H4 (cell line): ENCODE data around the gene MISP. TPM values are rescaled to one million over a fixed set of nuclear protein-coding genes. Genes with fewer than 3 reads are reported as not detected.
"Not testable (repeated sequence)": the region's sequence is repeated elsewhere in the genome, so short reads cannot be mapped to it uniquely, and the experiment has no call there.

ENCODE experiments used
- DNase-seq: peaks from one replicate; pipeline ENCODE4 v3.0.0-alpha.2; 2015; ENCODE audit warnings: low spot score
- total RNA-seq: library from RNA; depleted of rRNA; stranded (reverse); fragments of >200 nt; shearing (Covaris generic); gene quantifications from 2 replicates; pipeline ENCODE4 v1.2.3, GENCODE V29; 2014

MISP gene
- total RNA-seq, 1 experiment from 2014 or later, result not detected

GRCh38 chr19:723714-724113, 27.2 kb upstream of the MISP start:
- no peak for DNase-seq

- no peak for DNase-seq
These were observed 25.3 kb upstream of the MISP start for GRCh38 chr19:725461-726089.

- no peak for DNase-seq
These were observed 23.6 kb upstream of the MISP start for GRCh38 chr19:726993-727956.

- DNase-seq, result no peak
These were observed 22.9 kb upstream of the MISP start for GRCh38 chr19:728011-728410.

GRCh38 chr19:729564-729963, 21.3 kb upstream of the MISP start:
- not testable (repeated sequence) for DNase-seq

GRCh38 chr19:729965-730668, 20.8 kb upstream of the MISP start:
- DNase-seq, result no peak

- no peak for DNase-seq
These were observed 19.9 kb upstream of the MISP start for GRCh38 chr19:731000-731399.

- DNase-seq, result no peak
These were observed 18.5 kb upstream of the MISP start for GRCh38 chr19:732148-733069.

GRCh38 chr19:734716-735115, 16.2 kb upstream of the MISP start:
- no peak for DNase-seq

GRCh38 chr19:736125-736524, 14.8 kb upstream of the MISP start:
- no peak for DNase-seq

GRCh38 chr19:737591-738093, 13.3 kb upstream of the MISP start:
- DNase-seq, result peak; percentile 40

GRCh38 chr19:738509-739128, 12.3 kb upstream of the MISP start:
- DNase-seq, result no peak

- no peak for DNase-seq
These were observed 10.8 kb upstream of the MISP start for GRCh38 chr19:739998-740715.

GRCh38 chr19:740816-741505, 10.0 kb upstream of the MISP start:
- not testable (repeated sequence) for DNase-seq

GRCh38 chr19:741506-742131, 9.3 kb upstream of the MISP start:
- DNase-seq, result no peak

- DNase-seq, result no peak
These were observed 8.3 kb upstream of the MISP start for GRCh38 chr19:742540-743075.

- DNase-seq, result no peak
These were observed 7.7 kb upstream of the MISP start for GRCh38 chr19:743168-743687.

GRCh38 chr19:745138-745537, 5.8 kb upstream of the MISP start:
- not testable (repeated sequence) for DNase-seq
